MCF 10A (cell line): ENCODE data around the gene MME. TPM values are rescaled to one million over a fixed set of nuclear protein-coding genes. Genes with fewer than 3 reads are reported as not detected.

Experiments used
- BruUV-seq: library from RNA; stranded (reverse); fragments of 400-500 nt; replicated peaks from 2 replicates; lab custom pipeline; 2021; lab: Mats Ljungman, UMichigan
- CTCF ChIA-PET: fragments of 300-600 bp; sonication (Branson Sonifier 250); formaldehyde crosslinking; extraction: SDS; loops from one replicate; lab custom pipeline; 2021; ENCODE audit warnings: antibody characterized with exemption, inconsistent platforms; lab: Yijun Ruan, JAX
- POLR2A ChIA-PET: fragments of 300-600, 350-650 bp; sonication (Branson Sonifier 250); formaldehyde crosslinking; extraction: SDS; loops from one replicate; lab custom pipeline; 2020; ENCODE audit warnings: antibody characterized with exemption, inconsistent platforms; lab: Yijun Ruan, JAX
- DNase-seq: peaks from one replicate; pipeline ENCODE4 v3.0.0-alpha.2; 2018; ENCODE audit not compliant: unreplicated experiment
- H3K27ac Mint-ChIP-seq: one replicate; pipeline ENCODE4 v1.8.0; 2022; ENCODE audit warnings: mild to moderate bottlenecking, low read depth, mixed read lengths; ENCODE audit not compliant: unreplicated experiment
- H3K27me3 Mint-ChIP-seq: one replicate; pipeline ENCODE4 v1.8.0; 2022; ENCODE audit warnings: mixed read lengths; ENCODE audit not compliant: insufficient read depth, unreplicated experiment
- H3K36me3 Mint-ChIP-seq: one replicate; pipeline ENCODE4 v1.8.0; 2022; ENCODE audit warnings: mild to moderate bottlenecking, moderate library complexity, mixed read lengths; ENCODE audit not compliant: insufficient read depth, unreplicated experiment
- H3K4me1 Mint-ChIP-seq: one replicate; pipeline ENCODE4 v1.8.0; 2022; ENCODE audit warnings: mixed read lengths; ENCODE audit not compliant: insufficient read depth, unreplicated experiment
- H3K4me3 Mint-ChIP-seq: one replicate; pipeline ENCODE4 v1.8.0; 2022; ENCODE audit warnings: mild to moderate bottlenecking, moderate library complexity, mixed read lengths; ENCODE audit not compliant: unreplicated experiment
- H3K9me3 Mint-ChIP-seq: one replicate; pipeline ENCODE4 v1.8.0; 2022; ENCODE audit warnings: mixed read lengths; ENCODE audit not compliant: unreplicated experiment
- intact Hi-C: fragments of 100-400 bp; cut with micrococcal nuclease; formaldehyde crosslinking; loops from 2 replicates; pipeline ENCODE4 v1.14.1; 2022
- total RNA-seq: library from RNA; stranded (reverse); gene quantifications from 2 replicates; pipeline ENCODE4 v1.2.3, GENCODE V29; 2022
- TF ChIP-seq, protein P1 (sequence below): fragments of 200-600 bp; IDR thresholded peaks from one replicate; pipeline ENCODE4 v1.8.0; 2022; ENCODE audit warnings: antibody characterized with exemption, mild to moderate bottlenecking; ENCODE audit not compliant: unreplicated experiment

MME gene
- total RNA-seq, 1 experiment from 2014 or later: 26.3 TPM

GRCh38 chr3:155189478-155189877, 109.4 kb downstream of the MME start:
- TF ChIP-seq, protein P1, sequence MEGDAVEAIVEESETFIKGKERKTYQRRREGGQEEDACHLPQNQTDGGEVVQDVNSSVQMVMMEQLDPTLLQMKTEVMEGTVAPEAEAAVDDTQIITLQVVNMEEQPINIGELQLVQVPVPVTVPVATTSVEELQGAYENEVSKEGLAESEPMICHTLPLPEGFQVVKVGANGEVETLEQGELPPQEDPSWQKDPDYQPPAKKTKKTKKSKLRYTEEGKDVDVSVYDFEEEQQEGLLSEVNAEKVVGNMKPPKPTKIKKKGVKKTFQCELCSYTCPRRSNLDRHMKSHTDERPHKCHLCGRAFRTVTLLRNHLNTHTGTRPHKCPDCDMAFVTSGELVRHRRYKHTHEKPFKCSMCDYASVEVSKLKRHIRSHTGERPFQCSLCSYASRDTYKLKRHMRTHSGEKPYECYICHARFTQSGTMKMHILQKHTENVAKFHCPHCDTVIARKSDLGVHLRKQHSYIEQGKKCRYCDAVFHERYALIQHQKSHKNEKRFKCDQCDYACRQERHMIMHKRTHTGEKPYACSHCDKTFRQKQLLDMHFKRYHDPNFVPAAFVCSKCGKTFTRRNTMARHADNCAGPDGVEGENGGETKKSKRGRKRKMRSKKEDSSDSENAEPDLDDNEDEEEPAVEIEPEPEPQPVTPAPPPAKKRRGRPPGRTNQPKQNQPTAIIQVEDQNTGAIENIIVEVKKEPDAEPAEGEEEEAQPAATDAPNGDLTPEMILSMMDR: no peak
- ChIA-PET CTCF (no interaction called here), POLR2A (interaction anchor here (0.6 to 1.2 kb wide), 2 partner anchors 25 to 217 kb away, joined by 3 read pairs; no protein-coding TSS in a partner anchor)
- H3K4me1 Mint-ChIP-seq: peaks cover 8% of the 10 kb centered on the region
- no peaks in the 10 kb centered on the region for H3K27me3 Mint-ChIP-seq
- BruUV-seq: no TSS peak
- H3K36me3 Mint-ChIP-seq: no peaks in the 10 kb centered on the region
- no peak for DNase-seq
- H3K27ac Mint-ChIP-seq: peak overlapping the region; percentile 9
- H3K4me3 Mint-ChIP-seq: no peak overlapping the region
- intact Hi-C loops: no loop called here
- H3K9me3 Mint-ChIP-seq: no peaks in the 10 kb centered on the region

DNA sequence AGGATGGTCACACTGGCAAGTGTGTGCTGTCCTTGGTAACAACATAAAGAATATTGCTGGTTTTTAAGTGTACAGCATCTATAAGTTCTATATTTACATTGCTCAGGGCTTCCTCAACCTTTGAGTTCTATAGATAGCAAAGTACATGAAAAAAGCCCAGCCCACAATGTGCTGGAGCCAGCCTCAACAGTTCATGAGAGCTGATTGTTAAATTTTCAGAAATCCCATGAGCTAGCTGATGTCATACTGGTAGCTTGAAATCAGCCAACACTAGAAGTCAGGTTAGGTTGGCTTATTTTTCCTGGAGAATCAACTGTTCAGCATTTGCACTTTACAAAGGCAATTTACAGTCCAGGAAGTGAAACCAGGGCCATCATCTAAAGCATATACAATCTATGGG, 110.6 kb downstream of the MME start:
- Mint-ChIP-seq H3K27me3 (no peaks in the 10 kb centered on the region), H3K27ac (no peak overlapping the region), H3K36me3 (no peaks in the 10 kb centered on the region), H3K4me3 (no peak overlapping the region), H3K9me3 (no peaks in the 10 kb centered on the region), H3K4me1 (peaks cover 6% of the 10 kb centered on the region)
- intact Hi-C loops: no loop called here
- TF ChIP-seq, protein P1: no peak
- BruUV-seq: no TSS peak
- DNase-seq: no peak
- ChIA-PET POLR2A (interaction anchor here (0.8 kb wide), 1 partner anchor 125 kb away, joined by 3 read pairs; no protein-coding TSS in a partner anchor), CTCF (no interaction called here)

DNA sequence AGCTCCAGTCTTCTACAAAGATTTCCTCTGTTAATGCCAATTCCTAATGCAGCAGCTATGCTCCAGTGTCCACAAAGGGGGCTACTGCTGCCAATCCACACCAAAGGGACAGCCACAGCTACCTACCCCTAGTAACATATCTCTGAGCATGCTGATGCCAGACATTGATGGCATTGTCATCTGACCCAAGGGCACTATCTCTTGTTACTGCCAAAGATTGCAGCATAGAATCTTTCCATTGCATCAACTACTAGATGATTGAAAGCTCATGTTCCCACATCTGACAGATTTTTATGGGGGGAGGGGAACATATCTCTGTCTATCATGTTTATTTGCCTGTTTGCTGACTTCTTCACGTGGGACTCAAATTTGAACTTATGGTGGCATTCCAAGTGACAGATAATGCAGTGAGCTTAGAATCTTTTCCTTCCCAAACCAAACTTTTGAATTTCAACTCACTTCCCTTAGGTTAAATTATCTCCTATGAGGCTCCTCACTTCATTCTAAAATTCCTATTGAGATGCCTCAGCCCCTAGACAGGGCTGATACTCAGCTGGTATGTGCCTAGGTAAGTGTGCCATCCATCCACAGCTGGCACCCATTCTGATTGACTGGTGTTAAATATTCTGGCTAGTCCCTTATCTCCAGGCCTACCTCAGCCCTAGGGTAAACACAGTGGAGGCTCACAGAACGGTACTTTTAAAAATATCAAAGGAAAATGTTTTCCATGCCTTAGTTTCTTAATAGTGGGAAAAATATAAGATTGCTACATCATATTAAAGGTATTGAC, 113.0 kb downstream of the MME start:
- H3K27me3 Mint-ChIP-seq: no peaks in the 10 kb centered on the region
- H3K27ac Mint-ChIP-seq: peak overlapping the region; percentile 66
- POLR2A ChIA-PET: interaction anchor here (0.9 to 1.1 kb wide), 3 partner anchors 16 to 95 kb away, joined by 3 to 5 read pairs (median 3); no protein-coding TSS in a partner anchor
- no peaks in the 10 kb centered on the region for H3K4me1 Mint-ChIP-seq
- DNase-seq: peak; percentile 25
- CTCF ChIA-PET: interaction anchor here (0.9 kb wide), 1 partner anchor 129 kb away, joined by 3 read pairs; no protein-coding TSS in a partner anchor
- no peaks in the 10 kb centered on the region for H3K36me3 Mint-ChIP-seq
- H3K4me3 Mint-ChIP-seq: no peak overlapping the region
- H3K9me3 Mint-ChIP-seq: no peaks in the 10 kb centered on the region
- BruUV-seq: no TSS peak
- intact Hi-C loops: no loop called here
- TF ChIP-seq, protein P1: no peak

GRCh38 chr3:155193868-155194267, 113.7 kb downstream of the MME start:
- Mint-ChIP-seq H3K4me3 (no peak overlapping the region), H3K27me3 (no peaks in the 10 kb centered on the region), H3K27ac (peak overlapping the region; percentile 18), H3K4me1 (no peaks in the 10 kb centered on the region), H3K9me3 (no peaks in the 10 kb centered on the region), H3K36me3 (no peaks in the 10 kb centered on the region)
- no peak for DNase-seq
- TF ChIP-seq, protein P1: no peak
- ChIA-PET CTCF (no interaction called here), POLR2A (interaction anchor here (0.9 kb wide), 1 partner anchor 20 kb away, joined by 3 read pairs; no protein-coding TSS in a partner anchor)
- intact Hi-C loops: no loop called here
- BruUV-seq: no TSS peak
